ENCODE measurements around the gene BTNL3. TPM values are rescaled to one million over a fixed set of nuclear protein-coding genes. Genes with fewer than 3 reads are reported as not detected.

Gene BTNL3
- total and polyA plus RNA-seq, 8 donors, result 0.08 to 0.42 (median 0.20) TPM; not detected in 4

DNA sequence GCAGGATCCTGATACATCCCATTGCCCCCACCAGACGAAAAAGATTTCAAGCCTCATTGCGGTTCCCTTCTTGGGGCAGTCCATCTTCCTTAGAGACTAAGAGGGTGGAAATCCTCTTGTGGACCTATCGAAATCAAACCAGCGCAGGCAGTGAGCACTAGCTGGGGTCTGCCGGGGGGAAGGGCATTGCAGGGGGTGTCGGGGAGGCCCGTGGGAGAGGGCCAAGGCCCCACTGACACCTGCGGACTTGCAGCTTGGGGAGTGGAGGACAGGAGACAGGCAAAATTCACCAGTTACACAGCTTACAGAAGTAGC is 51.9 kb downstream of the BTNL3 start:
- TF ChIP-seq, protein P1, sequence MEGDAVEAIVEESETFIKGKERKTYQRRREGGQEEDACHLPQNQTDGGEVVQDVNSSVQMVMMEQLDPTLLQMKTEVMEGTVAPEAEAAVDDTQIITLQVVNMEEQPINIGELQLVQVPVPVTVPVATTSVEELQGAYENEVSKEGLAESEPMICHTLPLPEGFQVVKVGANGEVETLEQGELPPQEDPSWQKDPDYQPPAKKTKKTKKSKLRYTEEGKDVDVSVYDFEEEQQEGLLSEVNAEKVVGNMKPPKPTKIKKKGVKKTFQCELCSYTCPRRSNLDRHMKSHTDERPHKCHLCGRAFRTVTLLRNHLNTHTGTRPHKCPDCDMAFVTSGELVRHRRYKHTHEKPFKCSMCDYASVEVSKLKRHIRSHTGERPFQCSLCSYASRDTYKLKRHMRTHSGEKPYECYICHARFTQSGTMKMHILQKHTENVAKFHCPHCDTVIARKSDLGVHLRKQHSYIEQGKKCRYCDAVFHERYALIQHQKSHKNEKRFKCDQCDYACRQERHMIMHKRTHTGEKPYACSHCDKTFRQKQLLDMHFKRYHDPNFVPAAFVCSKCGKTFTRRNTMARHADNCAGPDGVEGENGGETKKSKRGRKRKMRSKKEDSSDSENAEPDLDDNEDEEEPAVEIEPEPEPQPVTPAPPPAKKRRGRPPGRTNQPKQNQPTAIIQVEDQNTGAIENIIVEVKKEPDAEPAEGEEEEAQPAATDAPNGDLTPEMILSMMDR (IDR thresholded peaks at IDR 0.05), result no peak
- no peak for DNase-seq
- Histone ChIP-seq H3K4me1 (no peaks in the 10 kb centered on the region), H3K9me3 (no peaks in the 10 kb centered on the region), H3K36me3 (no peaks in the 10 kb centered on the region), H3K27ac (peak overlapping the region in 1 of 2 donors; percentile 61), H3K27me3 (peaks cover 0 to 59% of the 10 kb centered on the region in 2 donors), H3K4me3 (peak overlapping the region in 1 of 2 donors; percentile 30)
- intact Hi-C loops (cut with DNase I), result no loop called here
- no peak for ATAC-seq

- Histone ChIP-seq H3K4me3 (peak overlapping the region in 1 of 2 donors; percentile 30), H3K36me3 (no peaks in the 10 kb centered on the region), H3K9me3 (no peaks in the 10 kb centered on the region), H3K4me1 (no peaks in the 10 kb centered on the region), H3K27ac (peak overlapping the region in 1 of 2 donors; percentile 61), H3K27me3 (peaks cover 0 to 58% of the 10 kb centered on the region in 2 donors)
- intact Hi-C loops (cut with DNase I), result no loop called here
- no peak for ATAC-seq
- no peak for DNase-seq
- TF ChIP-seq, protein P1 (IDR thresholded peaks at IDR 0.05), result no peak
Measured at GRCh38 chr5:181041043-181041442, 52.4 kb downstream of the BTNL3 start.

DNA sequence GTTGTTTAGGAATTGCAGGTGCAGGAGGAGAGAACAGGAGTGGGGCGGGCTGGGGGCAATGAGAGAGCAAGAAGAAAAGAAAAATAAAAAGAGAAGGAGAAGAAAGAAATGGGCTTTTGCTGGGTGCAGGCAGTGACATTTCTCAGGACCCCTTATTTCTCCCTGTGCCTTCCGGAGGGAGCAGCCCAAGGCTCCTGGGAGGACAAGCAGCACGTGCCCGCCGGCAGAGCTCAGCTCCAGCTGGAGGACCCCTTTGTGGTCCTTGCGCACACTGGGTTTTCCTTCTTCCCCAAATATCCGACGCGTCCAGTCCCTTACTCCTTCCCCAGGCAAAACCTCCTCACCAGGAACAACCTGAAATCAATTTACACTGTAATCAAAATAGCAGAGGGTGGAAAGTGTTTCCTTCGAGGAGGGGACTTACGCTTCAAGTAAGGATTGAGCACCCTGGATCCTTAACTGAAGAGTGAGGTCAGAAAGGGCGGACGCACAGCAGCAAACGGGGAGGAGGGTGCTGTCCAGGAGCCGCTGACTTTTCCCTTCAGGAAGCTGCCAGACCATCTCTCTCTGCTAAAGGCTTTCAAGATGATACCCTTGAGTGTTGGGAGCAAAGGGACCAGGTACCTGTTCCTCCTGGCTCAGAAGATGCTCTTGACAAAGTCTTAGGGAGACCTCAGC is 53.5 kb downstream of the BTNL3 start:
- Histone ChIP-seq H3K36me3 (no peaks in the 10 kb centered on the region), H3K27me3 (peaks cover 0 to 58% of the 10 kb centered on the region in 2 donors), H3K27ac (peak overlapping the region in 1 of 2 donors; percentile 61), H3K4me1 (no peaks in the 10 kb centered on the region), H3K4me3 (peak overlapping the region in 1 of 2 donors; percentile 30), H3K9me3 (no peaks in the 10 kb centered on the region)
- intact Hi-C loops (cut with DNase I), result no loop called here
- DNase-seq (no peak), ATAC-seq (no peak)
- TF ChIP-seq, protein P1 (IDR thresholded peaks at IDR 0.05), result no peak

DNA sequence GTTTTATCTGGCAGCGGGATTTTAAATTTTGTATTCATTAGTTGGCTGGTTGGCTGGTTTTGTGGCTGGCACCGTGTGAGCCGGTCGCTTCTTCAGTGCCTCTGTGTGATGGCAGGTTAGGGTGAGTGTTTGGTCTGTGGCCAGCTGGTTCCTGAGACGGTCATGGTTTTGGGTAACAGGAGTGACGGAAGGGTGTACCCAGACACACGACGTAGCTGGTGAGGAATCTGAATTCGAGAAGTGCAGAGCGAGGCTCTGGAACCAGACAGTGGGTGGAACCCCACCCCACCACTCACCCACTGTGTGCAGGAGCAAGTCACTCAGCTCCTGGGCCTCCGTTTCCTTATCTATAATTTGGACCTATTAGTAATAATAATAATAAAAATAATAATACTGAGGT is 54.1 kb downstream of the BTNL3 start:
- intact Hi-C loops (cut with DNase I), result no loop called here
- TF ChIP-seq, protein P1 (IDR thresholded peaks at IDR 0.05), result no peak
- no peak for DNase-seq
- peak overlapping the region in 1 of 2 donors; percentile 61 for H3K27ac ChIP-seq
- peak overlapping the region in 1 of 2 donors; percentile 30 for H3K4me3 ChIP-seq
- H3K4me1 ChIP-seq, result no peaks in the 10 kb centered on the region
- no peaks in the 10 kb centered on the region for H3K9me3 ChIP-seq
- peaks cover 0 to 62% of the 10 kb centered on the region in 2 donors for H3K27me3 ChIP-seq
- no peak for ATAC-seq
- no peaks in the 10 kb centered on the region for H3K36me3 ChIP-seq

- no peaks in the 10 kb centered on the region for H3K9me3 ChIP-seq
- no peak for ATAC-seq
- H3K4me3 ChIP-seq, result no peak overlapping the region
- peak overlapping the region in 1 of 2 donors; percentile 45 for H3K27ac ChIP-seq
- no peak for DNase-seq
- H3K4me1 ChIP-seq, result no peaks in the 10 kb centered on the region
- H3K36me3 ChIP-seq, result no peaks in the 10 kb centered on the region
- intact Hi-C loops (cut with DNase I), result no loop called here
- TF ChIP-seq, protein P1 (IDR thresholded peaks at IDR 0.05), result no peak
- H3K27me3 ChIP-seq, result peaks cover 0 to 69% of the 10 kb centered on the region in 2 donors
Measured at GRCh38 chr5:181043285-181044092, 54.8 kb downstream of the BTNL3 start.

Data from left lung (tissue), 10 donors.